DOHH2 (cell line): ENCODE data around the gene KIF6.

Experiments
- H3F3A ChIP-seq: fragments of 200-600 bp; sonication (generic), shearing (Covaris generic); 2 replicates; pipeline ENCODE4 v1.6.0; 2016; ENCODE audit warnings: antibody characterized with exemption, mild to moderate bottlenecking; ENCODE audit not compliant: control insufficient read depth, insufficient read depth
- H3K27ac ChIP-seq: fragments of 200-600 bp; sonication (generic); 2 replicates; pipeline ENCODE4 v1.5.1; 2014; ENCODE audit warnings: low read depth, mild to moderate bottlenecking, low read length, moderate library complexity
- H3K27me3 ChIP-seq: fragments of 200-600 bp; sonication (generic); 2 replicates; pipeline ENCODE4 v1.6.1; 2014; ENCODE audit warnings: mild to moderate bottlenecking, low read length, mixed read lengths; ENCODE audit not compliant: control insufficient read depth
- H3K36me3 ChIP-seq: fragments of 200-600 bp; sonication (generic); 2 replicates; pipeline ENCODE4 v1.6.1; 2014; ENCODE audit warnings: mild to moderate bottlenecking, low read length, moderate library complexity, mixed read lengths; ENCODE audit not compliant: control insufficient read depth
- H3K4me1 ChIP-seq: fragments of 200-600 bp; sonication (generic); 2 replicates; pipeline ENCODE4 v1.6.1; 2014; ENCODE audit warnings: mild to moderate bottlenecking, low read length, mixed read lengths; ENCODE audit not compliant: control insufficient read depth
- H3K4me2 ChIP-seq: fragments of 200-600 bp; sonication (generic); 2 replicates; pipeline ENCODE4 v1.6.0; 2014; ENCODE audit warnings: mild to moderate bottlenecking, low read length, moderate library complexity
- H3K4me3 ChIP-seq: fragments of 200-600 bp; sonication (generic); 2 replicates; pipeline ENCODE4 v1.5.1; 2014; ENCODE audit warnings: mild to moderate bottlenecking, low read length, mixed read lengths
- H3K79me2 ChIP-seq: fragments of 200-600 bp; sonication (generic); 2 replicates; pipeline ENCODE4 v1.6.1; 2014; ENCODE audit warnings: mild to moderate bottlenecking, low read length, mixed read lengths; ENCODE audit not compliant: control insufficient read depth
- H3K9me2 ChIP-seq: fragments of 200-600 bp; sonication (generic); replicated peaks from 2 replicates; pipeline ENCODE4 v1.6.1; 2014; ENCODE audit warnings: mild to moderate bottlenecking, low read length, mixed read lengths; ENCODE audit not compliant: control insufficient read depth
- H3K9me3 ChIP-seq: fragments of 200-600 bp; sonication (generic); 2 replicates; pipeline ENCODE4 v1.6.1; 2014; ENCODE audit warnings: antibody characterized with exemption, low read length, mixed read lengths; ENCODE audit not compliant: control insufficient read depth, insufficient read depth
- H4K20me1 ChIP-seq: fragments of 200-600 bp; sonication (generic); 2 replicates; pipeline ENCODE4 v1.6.0; 2014; ENCODE audit warnings: low read depth, mild to moderate bottlenecking, antibody characterized with exemption, low read length, moderate library complexity; ENCODE audit not compliant: control insufficient read depth, insufficient read depth
- EZH2phosphoT487 ChIP-seq: fragments of 200-600 bp; sonication (generic); IDR thresholded peaks from 2 replicates; pipeline ENCODE4 v1.6.1; 2017; ENCODE audit warnings: borderline replicate concordance, mild to moderate bottlenecking, antibody characterized with exemption, low read length, moderate library complexity, mixed read lengths
- TF ChIP-seq, protein P1 (sequence below): fragments of 200-600 bp; sonication (generic); IDR thresholded peaks from one replicate; pipeline ENCODE4 v1.5.1; 2014; ENCODE audit warnings: antibody characterized with exemption, mild to moderate bottlenecking, low read depth, low read length; ENCODE audit not compliant: poor library complexity, severe bottlenecking

Gene KIF6

DNA sequence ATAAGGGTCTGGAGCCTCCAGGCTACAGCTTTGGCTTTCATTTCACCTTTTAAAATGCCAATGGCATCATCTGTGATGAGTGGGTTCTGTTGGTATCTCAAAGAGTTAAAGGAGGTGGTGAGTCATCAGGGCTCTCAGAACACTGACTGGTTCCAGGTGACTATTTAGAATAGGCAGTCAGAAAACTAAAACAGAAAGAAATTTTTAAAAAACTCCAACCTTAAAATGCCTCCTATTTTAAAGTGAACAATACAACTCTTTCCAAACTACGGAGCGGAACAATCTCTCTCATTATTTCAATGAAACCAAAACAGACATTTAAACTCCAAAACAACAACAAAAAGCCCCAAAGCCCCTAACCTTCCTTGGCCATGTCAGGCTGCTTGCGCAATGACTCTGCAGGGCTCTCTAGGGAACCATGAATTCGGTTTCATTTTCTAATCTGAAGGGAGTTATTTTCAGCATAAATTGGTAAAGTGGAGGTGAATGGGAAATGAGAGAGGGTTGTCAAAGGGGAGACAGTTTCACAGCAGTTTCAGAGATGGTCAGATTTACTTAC, 194.9 kb downstream of the KIF6 start:
- no peaks in the 10 kb centered on the region for H3K36me3 ChIP-seq
- no peak overlapping the region for H3K4me2 ChIP-seq
- TF ChIP-seq, protein P1, sequence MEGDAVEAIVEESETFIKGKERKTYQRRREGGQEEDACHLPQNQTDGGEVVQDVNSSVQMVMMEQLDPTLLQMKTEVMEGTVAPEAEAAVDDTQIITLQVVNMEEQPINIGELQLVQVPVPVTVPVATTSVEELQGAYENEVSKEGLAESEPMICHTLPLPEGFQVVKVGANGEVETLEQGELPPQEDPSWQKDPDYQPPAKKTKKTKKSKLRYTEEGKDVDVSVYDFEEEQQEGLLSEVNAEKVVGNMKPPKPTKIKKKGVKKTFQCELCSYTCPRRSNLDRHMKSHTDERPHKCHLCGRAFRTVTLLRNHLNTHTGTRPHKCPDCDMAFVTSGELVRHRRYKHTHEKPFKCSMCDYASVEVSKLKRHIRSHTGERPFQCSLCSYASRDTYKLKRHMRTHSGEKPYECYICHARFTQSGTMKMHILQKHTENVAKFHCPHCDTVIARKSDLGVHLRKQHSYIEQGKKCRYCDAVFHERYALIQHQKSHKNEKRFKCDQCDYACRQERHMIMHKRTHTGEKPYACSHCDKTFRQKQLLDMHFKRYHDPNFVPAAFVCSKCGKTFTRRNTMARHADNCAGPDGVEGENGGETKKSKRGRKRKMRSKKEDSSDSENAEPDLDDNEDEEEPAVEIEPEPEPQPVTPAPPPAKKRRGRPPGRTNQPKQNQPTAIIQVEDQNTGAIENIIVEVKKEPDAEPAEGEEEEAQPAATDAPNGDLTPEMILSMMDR: no peak
- TF ChIP-seq EZH2phosphoT487: no peak
- no peak overlapping the region for H3K27ac ChIP-seq
- no peaks in the 10 kb centered on the region for H3K9me2 ChIP-seq
- H3K4me3 ChIP-seq: no peak overlapping the region
- H3K9me3 ChIP-seq: peaks cover 3% of the 10 kb centered on the region; the same call in 1 of the 2 replicates
- no peaks in the 10 kb centered on the region for H4K20me1 ChIP-seq
- no peaks in the 10 kb centered on the region for H3K79me2 ChIP-seq
- no peaks in the 10 kb centered on the region for H3K27me3 ChIP-seq
- no peaks in the 10 kb centered on the region for H3K4me1 ChIP-seq
- H3F3A ChIP-seq: no peaks in the 10 kb centered on the region

GRCh38 chr6:39527792-39528564, 197.2 kb downstream of the KIF6 start:
- TF ChIP-seq, protein P1: no peak
- TF ChIP-seq EZH2phosphoT487: no peak

GRCh38 chr6:39524007-39524406, 201.2 kb downstream of the KIF6 start:
- Histone ChIP-seq H4K20me1 (no peaks in the 10 kb centered on the region), H3K27ac (no peak overlapping the region), H3K79me2 (no peaks in the 10 kb centered on the region), H3K9me2 (no peaks in the 10 kb centered on the region), H3K36me3 (no peaks in the 10 kb centered on the region), H3K9me3 (no peaks in the 10 kb centered on the region), H3K4me2 (no peak overlapping the region), H3K27me3 (no peaks in the 10 kb centered on the region), H3K4me3 (no peak overlapping the region), H3F3A (no peaks in the 10 kb centered on the region), H3K4me1 (no peaks in the 10 kb centered on the region)
- no peak for TF ChIP-seq EZH2phosphoT487
- TF ChIP-seq, protein P1: no peak

More at GRCh38 chr6:39527792-39528564, 197.2 kb downstream of the KIF6 start:
- Histone ChIP-seq H4K20me1 (no peaks in the 10 kb centered on the region), H3K4me1 (no peaks in the 10 kb centered on the region), H3K79me2 (no peaks in the 10 kb centered on the region), H3K4me2 (no peak overlapping the region), H3F3A (no peaks in the 10 kb centered on the region), H3K27ac (no peak overlapping the region), H3K9me3 (peaks cover 3% of the 10 kb centered on the region; the same call in 1 of the 2 replicates), H3K36me3 (no peaks in the 10 kb centered on the region), H3K9me2 (no peaks in the 10 kb centered on the region), H3K4me3 (no peak overlapping the region), H3K27me3 (no peaks in the 10 kb centered on the region)
